ENCODE data around the gene SLC11A1. TPM values are rescaled to one million over a fixed set of nuclear protein-coding genes. Genes with fewer than 3 reads are reported as not detected.

SLC11A1 gene
- total RNA-seq, 1 experiment from 2014 or later, result 0.33 TPM

- intact Hi-C loops (cut with micrococcal nuclease), result loop anchor here (1.0 to 2.0 kb wide), 4 partner anchors 38 to 242 kb away; no protein-coding TSS in a partner anchor
- Histone ChIP-seq H3K9ac (ENCODE audit: low read length) (peak overlapping the region; percentile 48), H3K4me3 (ENCODE audit: low read length) (peak overlapping the region; percentile 67), H3K9me3 (ENCODE audit: low read length) (no peaks in the 10 kb centered on the region), H3K27me3 (ENCODE audit: low read length) (no peaks in the 10 kb centered on the region), H3K9me2 (replicated peaks; ENCODE audit: low read length) (no peaks in the 10 kb centered on the region), H3K27ac (ENCODE audit: low read length) (peak overlapping the region; percentile 47), H4K20me1 (ENCODE audit: low read length) (no peaks in the 10 kb centered on the region), H3K36me3 (ENCODE audit: low read depth, low read length) (peaks cover 4% of the 10 kb centered on the region; the same call in 1 of the 2 replicates), H3F3A (ENCODE audit: low read length, unreplicated experiment) (no peaks in the 10 kb centered on the region), H3K79me2 (ENCODE audit: low read length) (peaks cover 10% of the 10 kb centered on the region), H3K4me1 (ENCODE audit: insufficient read depth, low read length) (peaks cover 20% of the 10 kb centered on the region), H3K4me2 (ENCODE audit: low read length) (peak overlapping the region; percentile 90), H2AFZ (ENCODE audit: low read length) (peak overlapping the region; percentile 78)
- ATAC-seq (peak; percentile 87), DNase-seq (peak; percentile 96)
- POLR2A ChIA-PET (ENCODE audit: unreplicated experiment), result interaction anchor here (0.5 to 0.6 kb wide), 2 partner anchors 47 to 54 kb away, joined by 3 to 6 read pairs; no protein-coding TSS in a partner anchor
- CTCF ChIA-PET, result interaction anchor here (0.6 to 0.7 kb wide), 2 partner anchors 51 to 120 kb away, joined by 3 to 4 read pairs; no protein-coding TSS in a partner anchor
- BruUV-seq (replicated peaks), result no TSS peak
- TF ChIP-seq EZH2 (IDR thresholded peaks at IDR 0.05; ENCODE audit: low read length, unreplicated experiment) (no peak), CTCF (conservative IDR thresholded peaks at IDR 0.05; ENCODE audit: low read depth, low read length) (peak; percentile 82), EZH2phosphoT487 (IDR thresholded peaks at IDR 0.05; ENCODE audit: borderline replicate concordance, low read length) (no peak)
Observed at GRCh38 chr2:218406209-218406948, 24.3 kb downstream of the SLC11A1 start.

DNA sequence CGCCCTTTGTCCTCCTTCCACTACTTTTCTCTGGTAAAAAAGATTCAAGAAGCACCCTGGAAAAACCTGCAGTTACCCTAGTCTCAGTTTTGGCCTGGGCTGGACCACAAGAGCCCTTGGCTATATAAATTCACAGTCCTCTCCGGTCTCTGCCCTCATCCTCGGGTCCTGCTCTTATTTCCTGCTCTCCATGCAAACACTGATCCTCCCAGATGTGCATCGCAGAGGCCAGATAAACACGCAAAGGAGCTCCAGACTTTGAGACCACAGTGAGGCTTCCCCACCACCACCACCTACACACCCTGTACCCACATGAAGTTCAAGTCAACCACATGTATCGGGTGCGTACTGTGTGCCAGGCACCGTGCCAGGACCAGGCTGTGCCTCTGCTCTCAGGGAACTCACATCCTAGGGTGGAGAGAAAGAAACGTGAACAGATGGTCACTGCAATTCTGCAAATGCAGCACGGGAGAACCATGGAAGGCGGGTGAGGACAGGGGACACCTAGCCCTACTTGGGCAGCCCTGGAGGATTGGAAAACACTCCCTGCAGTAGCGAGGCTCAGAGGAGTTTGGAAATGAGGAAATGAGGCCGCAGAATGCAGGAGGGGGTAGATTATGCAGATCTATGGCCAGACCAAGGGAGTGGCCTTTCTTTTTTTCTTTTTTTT is 25.0 kb downstream of the SLC11A1 start:
- Histone ChIP-seq H3K27me3 (ENCODE audit: low read length) (no peaks in the 10 kb centered on the region), H3K79me2 (ENCODE audit: low read length) (peaks cover 3% of the 10 kb centered on the region), H3K36me3 (ENCODE audit: low read depth, low read length) (peaks cover 4% of the 10 kb centered on the region; the same call in 1 of the 2 replicates), H3K4me1 (ENCODE audit: insufficient read depth, low read length) (peaks cover 17% of the 10 kb centered on the region), H3K27ac (ENCODE audit: low read length) (0 out of 2 replicates have a peak overlapping the region, but pooled peaks have one; percentile 19), H3K4me3 (ENCODE audit: low read length) (peak overlapping the region; percentile 59), H3F3A (ENCODE audit: low read length, unreplicated experiment) (no peaks in the 10 kb centered on the region), H4K20me1 (ENCODE audit: low read length) (no peaks in the 10 kb centered on the region), H2AFZ (ENCODE audit: low read length) (peak overlapping the region; percentile 78), H3K9ac (ENCODE audit: low read length) (peak overlapping the region; percentile 48), H3K4me2 (ENCODE audit: low read length) (peak overlapping the region; percentile 85), H3K9me2 (replicated peaks; ENCODE audit: low read length) (no peaks in the 10 kb centered on the region), H3K9me3 (ENCODE audit: low read length) (no peaks in the 10 kb centered on the region)
- TSS peak; percentile 5 for BruUV-seq (replicated peaks)
- ChIA-PET CTCF (no interaction called here), POLR2A (ENCODE audit: unreplicated experiment) (no interaction called here)
- ATAC-seq, result peak; percentile 3
- intact Hi-C loops (cut with micrococcal nuclease), result loop anchor here (1.0 to 2.0 kb wide), 4 partner anchors 38 to 241 kb away; no protein-coding TSS in a partner anchor
- peak; percentile 27 for DNase-seq
- TF ChIP-seq EZH2phosphoT487 (IDR thresholded peaks at IDR 0.05; ENCODE audit: borderline replicate concordance, low read length), result no peak
- TF ChIP-seq CTCF (conservative IDR thresholded peaks at IDR 0.05; ENCODE audit: low read depth, low read length), result no peak
- TF ChIP-seq EZH2 (IDR thresholded peaks at IDR 0.05; ENCODE audit: low read length, unreplicated experiment), result no peak

All from PC-3 (cell line).